Testis (tissue), 5 donors: ENCODE results near the gene NUMBL. TPM values are rescaled to one million over a fixed set of nuclear protein-coding genes. Genes with fewer than 3 reads are reported as not detected.

ENCODE experiments used
- DNase-seq: peaks from one replicate; pipeline ENCODE4 v3.0.0-alpha.2; 2019
- H3K27ac ChIP-seq, 2 donors: fragments of 200-600 bp; sonication (generic); one replicate each; pipeline ENCODE4 v1.5.1; 2019
- H3K27me3 ChIP-seq: fragments of 200-600 bp; sonication (generic); one replicate; pipeline ENCODE4 v1.5.1; 2019
- H3K36me3 ChIP-seq: fragments of 200-600 bp; sonication (generic); one replicate; pipeline ENCODE4 v1.5.1; 2017; ENCODE audit warnings: low read depth; ENCODE audit errors: missing control alignments
- H3K4me1 ChIP-seq: fragments of 200-600 bp; sonication (generic); one replicate; pipeline ENCODE4 v1.5.1; 2019
- H3K4me3 ChIP-seq, 2 donors: fragments of 200-600 bp; sonication (generic); one replicate each; pipeline ENCODE4 v1.5.1; 2017 to 2019
- H3K9me3 ChIP-seq: fragments of 200-600 bp; sonication (generic); one replicate; pipeline ENCODE4 v1.5.1; 2017
- POLR2A ChIP-seq: fragments of 450-650 bp; IDR thresholded peaks from one replicate; pipeline ENCODE4 v1.6.1; 2017; ENCODE audit warnings: antibody characterized with exemption, mild to moderate bottlenecking, moderate library complexity
- WGBS, 2 donors: methylation state at CpG; one replicate each; pipeline ENCODE4 v1.1.5; 2018; 5-methylcytosine and 5-hydroxymethylcytosine counted together
- intact Hi-C: fragments of 100-400 bp; cut with DNase I; formaldehyde crosslinking; loops from one replicate; pipeline ENCODE4 v1.15.1; 2023; ENCODE audit warnings: low total_unique reads
- long read RNA-seq, 2 donors: transcript quantifications; one replicate each; lab custom pipeline, GENCODE V29; 2026
- polyA plus RNA-seq: library from polyadenylated mRNA; stranded (reverse); fragments of 350-450 nt; fragmentation: Illumina TruSeq; extraction: RNeasy Lipid Tissue Mini Kit (QIAGEN cat#74804); gene quantifications from one replicate; pipeline ENCODE4 v1.2.3, GENCODE V29; 2014; ENCODE audit warnings: low read depth, low replicate concordance; ENCODE audit not compliant: insufficient read depth
- total RNA-seq, 2 donors: library from RNA; depleted of rRNA; stranded (reverse); fragments of >200 nt; gene quantifications; one replicate each; pipeline ENCODE4 v1.2.3, GENCODE V29; 2016
- TF ChIP-seq, protein P1 (sequence below), 3 experiments: fragments of 450-650 bp in 2 of 3; fragments of 200-600 bp in 1 of 3; sonication (generic) in 1 of 3; IDR thresholded peaks; one replicate each; pipeline ENCODE4 v1.5.1; 2016 to 2019; ENCODE audit warnings: antibody characterized with exemption in 3 of 3, mild to moderate bottlenecking in 2 of 3, moderate library complexity in 1 of 3

Gene NUMBL
- total RNA-seq (10 to 100 TPM; 42.7 to 52.1 TPM), polyA plus RNA-seq (19.9 TPM)
- long read RNA-seq, donor 1, partial matches to known transcripts = 0 of 5 reads
- long read RNA-seq, donor 1, other reads (novel, unspliced or antisense) = 0 of 5 reads
- long read RNA-seq, donor 2 = 0 reads

DNA sequence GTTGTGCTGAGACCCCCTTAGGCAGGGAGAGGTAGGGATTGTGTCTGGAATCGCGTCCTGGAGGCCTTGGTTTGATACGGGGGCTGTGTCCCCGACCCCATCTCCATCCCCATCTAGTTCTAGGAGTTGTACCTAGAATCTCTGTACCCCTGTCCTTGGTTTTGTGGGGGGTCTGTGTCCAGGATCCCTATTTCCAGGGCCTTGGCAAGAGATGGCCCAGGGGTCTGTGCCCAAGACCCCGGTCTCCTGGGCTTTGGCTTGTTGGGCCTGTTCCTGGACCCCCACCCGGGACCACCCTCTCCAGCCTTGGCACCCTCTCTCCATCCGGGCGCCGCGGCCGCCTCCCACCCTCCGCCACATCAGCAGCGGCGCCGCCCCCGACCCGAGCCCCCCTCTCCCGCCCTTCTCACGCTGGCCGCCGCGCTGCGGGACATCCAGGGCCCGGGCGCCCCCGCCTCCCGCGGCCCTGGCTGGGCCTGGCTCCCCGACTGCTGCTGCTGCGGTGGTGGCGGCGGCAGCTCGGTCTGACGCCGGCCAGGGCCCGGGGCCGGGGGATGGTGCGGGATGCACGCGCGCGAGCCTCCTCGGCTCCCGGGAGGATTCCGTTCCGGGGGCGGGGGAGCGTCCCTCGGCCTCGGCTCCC is at the start of gene NUMBL:
Gene NUMBL (minus strand): TSS at position 602 of the 643 bp plus-strand sequence. CDS start 168 bp downstream, at position 434.
- WGBS, 2 donors = 0 to 2% methylated on average over 1 to 18 of the region's 50 CpGs
- TF ChIP-seq POLR2A = peak; percentile 12
- TF ChIP-seq, protein P1, sequence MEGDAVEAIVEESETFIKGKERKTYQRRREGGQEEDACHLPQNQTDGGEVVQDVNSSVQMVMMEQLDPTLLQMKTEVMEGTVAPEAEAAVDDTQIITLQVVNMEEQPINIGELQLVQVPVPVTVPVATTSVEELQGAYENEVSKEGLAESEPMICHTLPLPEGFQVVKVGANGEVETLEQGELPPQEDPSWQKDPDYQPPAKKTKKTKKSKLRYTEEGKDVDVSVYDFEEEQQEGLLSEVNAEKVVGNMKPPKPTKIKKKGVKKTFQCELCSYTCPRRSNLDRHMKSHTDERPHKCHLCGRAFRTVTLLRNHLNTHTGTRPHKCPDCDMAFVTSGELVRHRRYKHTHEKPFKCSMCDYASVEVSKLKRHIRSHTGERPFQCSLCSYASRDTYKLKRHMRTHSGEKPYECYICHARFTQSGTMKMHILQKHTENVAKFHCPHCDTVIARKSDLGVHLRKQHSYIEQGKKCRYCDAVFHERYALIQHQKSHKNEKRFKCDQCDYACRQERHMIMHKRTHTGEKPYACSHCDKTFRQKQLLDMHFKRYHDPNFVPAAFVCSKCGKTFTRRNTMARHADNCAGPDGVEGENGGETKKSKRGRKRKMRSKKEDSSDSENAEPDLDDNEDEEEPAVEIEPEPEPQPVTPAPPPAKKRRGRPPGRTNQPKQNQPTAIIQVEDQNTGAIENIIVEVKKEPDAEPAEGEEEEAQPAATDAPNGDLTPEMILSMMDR (IDR thresholded peaks at IDR 0.05) = no peak
- Histone ChIP-seq H3K27me3 (no peaks in the 10 kb centered on the region), H3K9me3 (no peaks in the 10 kb centered on the region), H3K4me1 (peaks cover 19% of the 10 kb centered on the region), H3K4me3 (peak within 1 kb of the TSS; percentile 77 to 80), H3K36me3 (no peaks in the 10 kb centered on the region), H3K27ac (peak within 1 kb of the TSS; percentile 85 to 92)
- intact Hi-C loops = no loop called here
- DNase-seq = no peak

DNA sequence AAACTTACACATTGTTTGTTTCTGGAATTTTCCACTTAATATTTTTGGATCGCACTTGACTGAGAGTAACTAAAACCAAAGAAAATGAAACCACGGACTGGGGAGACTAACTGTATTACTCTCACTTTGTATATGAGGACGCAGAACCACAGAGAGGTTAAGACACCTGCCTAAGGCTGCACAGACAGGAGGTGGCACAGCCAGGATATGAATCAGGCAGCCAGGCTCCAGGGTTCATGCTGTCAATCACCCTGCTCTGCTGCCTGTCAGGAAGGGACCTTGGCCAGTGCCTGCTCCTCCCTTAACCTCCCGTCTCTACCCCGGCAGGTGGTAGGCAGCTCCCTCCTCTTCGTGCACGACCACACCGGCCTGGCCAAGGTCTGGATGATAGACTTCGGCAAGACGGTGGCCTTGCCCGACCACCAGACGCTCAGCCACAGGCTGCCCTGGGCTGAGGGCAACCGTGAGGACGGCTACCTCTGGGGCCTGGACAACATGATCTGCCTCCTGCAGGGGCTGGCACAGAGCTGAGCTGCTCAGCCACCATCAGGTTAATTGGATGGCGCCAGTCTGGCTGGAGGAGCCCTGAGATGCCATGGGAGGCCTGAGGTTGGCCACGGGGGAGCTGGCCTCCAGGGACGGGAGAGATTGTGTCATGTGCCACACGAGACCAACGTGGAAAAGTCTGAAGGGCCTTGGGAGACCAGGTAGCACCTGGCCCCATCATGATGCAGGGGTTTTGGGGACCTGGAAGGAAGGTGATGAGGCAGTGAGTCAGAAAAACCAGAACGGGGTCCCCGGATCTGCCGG is 48.8 kb upstream of the NUMBL start:
- peaks cover 13% of the 10 kb centered on the region for H3K4me1 ChIP-seq
- TF ChIP-seq, protein P1 (IDR thresholded peaks at IDR 0.05) = no peak
- no peak overlapping the region for H3K4me3 ChIP-seq
- intact Hi-C loops = no loop called here
- 79 to 80% methylated on average over 13 to 17 of the region's 22 CpGs for WGBS, 2 donors
- no peaks in the 10 kb centered on the region for H3K36me3 ChIP-seq
- H3K27ac ChIP-seq = peak overlapping the region in 1 of 2 donors; percentile 73
- DNase-seq = no peak
- no peaks in the 10 kb centered on the region for H3K27me3 ChIP-seq
- no peaks in the 10 kb centered on the region for H3K9me3 ChIP-seq

DNA sequence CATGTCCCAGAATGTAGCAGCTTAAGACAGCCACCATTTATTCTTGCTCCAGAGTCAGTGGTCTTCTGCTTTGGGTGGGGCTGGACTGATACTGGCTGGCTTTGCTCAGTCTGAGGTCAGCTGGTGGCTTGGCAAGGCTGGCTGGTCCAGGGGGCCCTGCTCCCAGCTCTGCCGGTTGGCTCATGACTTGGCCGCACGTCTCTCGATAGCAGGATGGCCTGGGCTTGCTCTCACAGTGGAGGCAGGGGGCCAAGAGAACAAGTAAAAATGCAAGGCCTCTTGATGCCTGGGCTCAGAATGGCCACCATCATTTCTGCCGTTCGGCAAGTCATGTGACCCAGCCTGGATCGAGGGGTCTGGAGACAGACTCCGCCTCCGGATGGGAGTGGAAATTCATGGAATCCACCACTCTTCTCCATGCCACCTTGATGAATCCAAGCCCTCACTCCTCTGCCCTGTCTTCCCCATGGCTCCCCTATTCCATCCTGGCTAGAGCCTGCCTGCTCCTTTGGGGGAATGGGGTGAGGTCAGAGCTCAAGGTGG is 46.7 kb upstream of the NUMBL start:
- Histone ChIP-seq H3K4me3 (no peak overlapping the region), H3K4me1 (peaks cover 13% of the 10 kb centered on the region), H3K36me3 (no peaks in the 10 kb centered on the region), H3K27ac (no peak overlapping the region), H3K27me3 (no peaks in the 10 kb centered on the region), H3K9me3 (no peaks in the 10 kb centered on the region)
- no peak for DNase-seq
- intact Hi-C loops = no loop called here
- no peak for TF ChIP-seq POLR2A
- TF ChIP-seq, protein P1 (IDR thresholded peaks at IDR 0.05) = no peak
- WGBS, 2 donors = 77 to 87% methylated on average over 9 of the region's 9 CpGs

DNA sequence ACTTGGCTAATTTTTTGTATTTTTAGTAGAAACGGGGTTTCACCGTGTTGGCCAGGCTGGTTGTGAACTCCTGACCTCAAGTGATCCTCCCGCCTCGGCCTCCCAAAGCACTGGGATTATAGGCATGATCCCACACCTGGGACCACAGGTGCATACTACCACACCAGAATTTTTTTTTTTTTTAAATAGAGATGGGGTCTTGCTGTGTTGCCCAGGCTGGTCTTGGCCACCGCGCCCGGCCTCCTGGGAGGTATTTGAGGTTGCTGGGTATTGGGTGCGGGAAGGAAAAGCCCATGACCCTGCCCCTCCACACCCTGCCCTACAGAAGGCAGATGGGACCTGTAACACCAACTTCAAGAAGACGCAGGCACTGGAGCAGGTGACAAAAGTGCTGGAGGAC is 46.2 kb upstream of the NUMBL start:
- Histone ChIP-seq H3K27me3 (no peaks in the 10 kb centered on the region), H3K36me3 (no peaks in the 10 kb centered on the region), H3K27ac (no peak overlapping the region), H3K4me1 (peaks cover 13% of the 10 kb centered on the region), H3K9me3 (no peaks in the 10 kb centered on the region), H3K4me3 (no peak overlapping the region)
- 88 to 96% methylated on average over 8 to 9 of the region's 9 CpGs for WGBS, 2 donors
- TF ChIP-seq POLR2A = no peak
- TF ChIP-seq, protein P1 (IDR thresholded peaks at IDR 0.05) = no peak
- DNase-seq = no peak
- intact Hi-C loops = no loop called here
